Measurements from ENCODE around the gene ELL2.

- TF ChIP-seq EZH2 (IDR thresholded peaks at IDR 0.05) = no peak
- TF ChIP-seq POLR2AphosphoS5 (IDR thresholded peaks at IDR 0.05; ENCODE audit: borderline replicate concordance, low read depth, low read length) = no peak
- no peak for TF ChIP-seq FOXP2 (optimal IDR thresholded peaks at IDR 0.05; ENCODE audit: control extremely low read depth, extremely low read length, insufficient read depth)
Observed at GRCh38 chr5:95928724-95929253, 32.9 kb downstream of the ELL2 start.
